Activated CD8-positive, alpha-beta memory T cell treated with anti-CD3 and anti-CD28 coated beads, Interleukin-2, amount 50 U/mL, for 1 hour (primary cell): ENCODE measurements around the gene TAF1B.

ENCODE experiments used
- DNase-seq: peaks from one replicate; pipeline ENCODE4 v3.0.0-alpha.2; 2020; ENCODE audit errors: extremely low read depth

TAF1B gene

GRCh38 chr2:9964334-9964980 lies 121.2 kb downstream of the TAF1B start:
- no peak for DNase-seq

- DNase-seq: no peak
Measured at GRCh38 chr2:9965119-9965822, 122.0 kb downstream of the TAF1B start.

DNA sequence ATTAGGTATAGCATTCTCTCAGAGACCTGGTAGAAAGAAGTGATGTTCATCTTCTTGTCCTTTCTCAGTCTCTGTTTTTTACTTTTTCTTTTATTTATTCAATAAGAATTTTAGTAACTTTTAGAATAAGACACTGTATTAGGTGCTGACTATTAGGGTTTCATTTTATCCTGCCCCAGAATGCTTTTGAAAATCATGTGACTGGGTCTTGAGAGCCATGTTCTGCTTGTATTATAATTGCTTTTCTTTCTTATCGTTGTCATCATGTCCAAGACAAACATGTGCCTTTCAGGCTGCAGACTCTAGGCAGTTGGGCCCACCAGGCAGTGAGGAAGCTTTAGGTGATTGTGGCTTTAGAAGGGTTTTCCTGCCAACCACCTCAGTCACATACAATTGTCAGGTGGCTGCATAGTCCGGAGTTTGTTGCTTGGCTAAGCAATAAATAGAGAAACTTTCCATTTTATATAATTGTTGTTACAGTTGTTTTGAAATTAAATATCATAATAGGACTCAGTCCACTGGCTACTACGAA lies 123.3 kb downstream of the TAF1B start:
- no peak for DNase-seq

- no peak for DNase-seq
Measured at GRCh38 chr2:9967053-9967775, 123.9 kb downstream of the TAF1B start.

- DNase-seq: no peak
Measured at GRCh38 chr2:9968553-9969497, 125.6 kb downstream of the TAF1B start.

- no peak for DNase-seq
Measured at GRCh38 chr2:9970200-9971044, 127.1 kb downstream of the TAF1B start.

GRCh38 chr2:9971105-9971818 lies 128.0 kb downstream of the TAF1B start:
- no peak for DNase-seq

DNA sequence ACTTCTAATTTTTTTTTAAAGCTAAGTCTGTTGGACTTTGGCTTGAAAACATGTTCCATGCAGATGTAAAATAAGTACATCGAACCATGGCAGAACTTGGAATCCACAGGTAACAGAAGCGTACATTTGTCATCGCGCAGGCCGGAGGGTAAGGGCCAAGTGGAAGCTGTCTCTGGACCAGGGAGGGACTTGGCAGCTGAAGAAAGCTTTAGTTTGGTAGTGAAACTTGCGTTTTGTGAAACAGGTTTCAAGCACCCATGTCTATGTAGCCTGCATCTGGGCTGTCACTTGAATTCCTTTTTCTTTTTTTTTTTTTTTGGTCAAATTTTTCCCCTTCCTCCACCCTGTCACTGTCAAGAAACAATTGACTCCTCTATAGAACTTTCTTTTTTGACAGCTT lies 128.6 kb downstream of the TAF1B start:
- no peak for DNase-seq

DNA sequence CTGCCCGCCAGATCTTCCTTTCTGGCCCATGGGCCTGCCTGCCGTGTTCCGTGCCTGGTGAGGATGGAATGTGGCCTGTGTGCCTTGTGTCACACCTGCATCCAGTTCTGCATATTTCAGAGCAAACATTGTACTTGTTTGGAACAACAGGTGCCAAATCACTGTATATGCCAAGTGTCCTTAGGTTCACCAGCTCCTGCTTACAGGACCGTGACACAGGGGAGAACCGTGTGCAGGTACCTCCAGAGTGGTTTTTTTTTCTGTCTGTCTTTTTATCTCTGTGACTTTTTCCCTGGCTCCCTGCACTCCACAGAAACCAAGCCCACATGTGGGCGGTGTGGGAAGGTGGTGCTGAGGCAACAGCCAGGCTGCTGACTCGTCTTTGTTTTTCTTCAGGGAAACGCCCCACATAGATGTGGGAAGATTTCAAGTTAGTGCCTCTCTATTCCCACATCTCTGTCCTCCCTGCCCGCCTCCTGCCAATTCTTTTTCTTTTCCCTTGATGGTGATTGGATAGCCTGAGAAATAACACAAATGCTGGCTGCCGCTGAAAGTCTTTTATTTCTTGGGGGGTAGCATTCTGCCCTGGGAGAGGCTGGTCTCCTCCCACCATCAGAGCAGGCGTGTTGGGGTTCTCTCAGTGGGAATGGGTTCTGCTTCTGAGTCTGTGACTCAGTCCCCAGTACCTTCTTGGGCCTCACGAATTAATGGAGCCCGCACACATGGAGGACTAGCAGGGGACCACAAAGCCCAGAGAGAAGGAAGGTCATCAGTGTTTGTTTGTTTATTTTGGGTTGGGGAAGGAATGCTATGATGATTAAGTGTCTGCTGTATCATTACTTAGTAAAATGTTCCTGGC lies 129.6 kb downstream of the TAF1B start:
- DNase-seq: no peak

DNA sequence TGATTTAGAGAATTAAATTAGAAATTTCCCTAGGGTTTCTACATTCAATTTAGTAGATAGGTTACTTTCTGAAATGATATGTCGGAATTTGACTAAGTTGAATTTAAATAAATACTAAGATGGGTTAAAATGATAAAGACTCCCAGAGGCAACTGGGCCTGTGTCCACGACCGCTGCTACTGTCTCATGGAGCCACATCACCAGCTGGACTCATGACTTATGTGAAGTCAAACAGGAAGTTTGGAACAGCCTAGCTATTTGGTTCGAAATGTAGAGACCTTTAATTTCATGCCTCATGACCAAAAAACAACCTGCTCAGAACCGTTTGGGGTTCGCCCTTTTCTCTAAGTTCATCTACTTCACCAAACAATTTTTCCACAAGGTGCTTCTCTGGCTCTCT lies 130.4 kb downstream of the TAF1B start:
- DNase-seq: no peak

GRCh38 chr2:9974343-9974742 lies 131.1 kb downstream of the TAF1B start:
- DNase-seq: no peak

DNA sequence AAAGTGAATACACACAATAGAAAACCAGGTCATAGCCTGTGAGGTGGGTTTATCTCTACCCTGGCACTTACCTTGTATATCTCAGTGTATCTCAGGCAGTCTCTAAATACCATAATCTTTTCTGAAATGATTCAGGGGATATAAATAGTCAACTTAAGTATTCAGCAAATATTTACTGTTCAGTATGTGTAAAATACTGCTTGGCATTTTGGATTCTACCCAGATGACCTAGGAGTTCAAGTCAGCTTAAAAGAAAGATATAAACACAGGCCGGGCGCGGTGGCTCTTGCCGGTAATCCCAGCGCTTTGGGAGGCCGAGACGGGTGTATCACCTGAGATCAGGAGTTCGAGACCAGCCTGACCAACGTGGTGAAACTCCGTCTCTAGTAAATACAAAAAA lies 132.1 kb downstream of the TAF1B start:
- DNase-seq: no peak

GRCh38 chr2:9975805-9976447 lies 132.7 kb downstream of the TAF1B start:
- DNase-seq: no peak

- no peak for DNase-seq
Measured at GRCh38 chr2:9979977-9980376, 136.7 kb downstream of the TAF1B start.

DNA sequence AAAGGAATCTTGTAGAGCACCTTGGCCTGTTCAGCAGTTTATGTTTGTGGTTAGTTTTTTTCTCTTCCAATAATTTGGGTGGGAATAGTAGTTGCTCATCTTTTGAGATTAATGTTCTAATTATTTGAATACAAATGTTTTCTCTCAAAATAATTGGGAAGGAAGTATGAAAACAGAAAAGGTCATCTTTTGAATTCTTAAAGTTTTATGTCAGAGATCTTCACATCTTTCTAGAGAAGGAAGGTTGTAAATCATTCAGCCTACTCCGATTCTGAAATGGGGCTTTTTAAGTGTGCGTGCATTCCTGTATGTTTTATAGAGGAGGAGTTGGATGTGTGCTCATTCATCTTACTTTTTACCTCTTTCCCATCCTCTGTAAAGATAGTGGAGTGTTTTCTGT lies 137.2 kb downstream of the TAF1B start:
- no peak for DNase-seq

- DNase-seq: no peak
Measured at GRCh38 chr2:9981655-9982054, 138.4 kb downstream of the TAF1B start.

DNA sequence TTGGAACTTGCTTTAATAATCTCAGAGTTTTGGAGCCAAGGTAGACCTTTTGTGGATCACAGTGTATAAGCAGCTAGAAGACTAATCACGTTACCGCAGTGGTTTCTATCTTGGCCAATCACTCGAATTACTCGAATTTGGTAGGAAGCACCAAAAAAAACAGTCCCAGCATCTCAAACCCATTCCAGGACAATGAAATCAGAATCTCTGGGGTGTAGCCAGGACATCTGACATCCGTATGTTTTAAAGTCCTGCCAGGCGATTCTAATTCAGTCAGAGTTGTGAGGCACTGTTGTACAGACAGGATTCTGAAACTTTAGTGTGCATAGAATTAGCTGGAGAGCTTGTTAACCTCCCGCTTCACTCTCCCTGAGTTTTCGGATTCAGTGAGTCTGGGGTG lies 139.0 kb downstream of the TAF1B start:
- no peak for DNase-seq

GRCh38 chr2:9982891-9983290 lies 139.6 kb downstream of the TAF1B start:
- no peak for DNase-seq
